IMR-90 (cell line): ENCODE measurements around the gene TIGD7. TPM values are rescaled to one million over a fixed set of nuclear protein-coding genes. Genes with fewer than 3 reads are reported as not detected.

Experiments used
- ATAC-seq: fragments of 200-7000 bp; cut with Tn5 transposase; 2 replicates; pipeline ENCODE4 v1.9.1; 2020; ENCODE audit warnings: low read depth, mild to moderate bottlenecking, moderate library complexity
- BruUV-seq: library from RNA; stranded (reverse); fragments of 400-500 nt; replicated peaks from 2 replicates; lab custom pipeline; 2021; lab: Mats Ljungman, UMichigan
- CTCF ChIA-PET: fragments of 300-600 bp; formaldehyde crosslinking; extraction: SDS; loops from one replicate; lab custom pipeline; 2021; ENCODE audit warnings: antibody characterized with exemption; lab: Yijun Ruan, JAX
- POLR2A ChIA-PET: fragments of 300-600 bp; sonication (Branson Sonifier 250); formaldehyde crosslinking; loops from one replicate; lab custom pipeline; 2022; ENCODE audit warnings: antibody characterized with exemption; ENCODE audit not compliant: unreplicated experiment; lab: Charles Lee
- DNase-seq: peaks from one replicate; pipeline ENCODE4 v3.0.0; 2013
- H2AFZ ChIP-seq: replicated peaks from 2 replicates; pipeline ENCODE3; 2013; ENCODE audit warnings: low read length, mild to moderate bottlenecking; ENCODE audit not compliant: poor library complexity
- H2AK5ac ChIP-seq: 2 replicates; pipeline ENCODE4 v1.6.1; 2013; ENCODE audit warnings: low read depth, low read length, inconsistent platforms
- H2AK9ac ChIP-seq: replicated peaks from 2 replicates; pipeline ENCODE3; 2013; ENCODE audit warnings: mild to moderate bottlenecking, low read depth, low read length, moderate library complexity; ENCODE audit not compliant: poor library complexity
- H2BK120ac ChIP-seq: 2 replicates; pipeline ENCODE4 v1.6.1; 2013; ENCODE audit warnings: low read depth, low read length, inconsistent platforms
- H2BK15ac ChIP-seq: 3 replicates; pipeline ENCODE4 v1.6.1; 2013; ENCODE audit warnings: low read depth, low read length, inconsistent platforms
- H2BK20ac ChIP-seq: 2 replicates; pipeline ENCODE4 v1.6.1; 2013; ENCODE audit warnings: low read depth, mild to moderate bottlenecking, inconsistent platforms, low read length, moderate library complexity
- H2BK5ac ChIP-seq: 2 replicates; pipeline ENCODE4 v1.6.1; 2013; ENCODE audit warnings: mild to moderate bottlenecking, low read depth, low read length, inconsistent platforms; ENCODE audit not compliant: poor library complexity, severe bottlenecking
- H3K14ac ChIP-seq: replicated peaks from 2 replicates; pipeline ENCODE4 v1.6.1; 2013; ENCODE audit warnings: low read depth, low read length, inconsistent platforms
- H3K18ac ChIP-seq: 2 replicates; pipeline ENCODE4 v1.6.1; 2013; ENCODE audit warnings: low read depth, low read length, control low read depth
- H3K23ac ChIP-seq: 2 replicates; pipeline ENCODE4 v1.6.1; 2013; ENCODE audit warnings: low read depth, low read length, inconsistent platforms
- H3K27ac ChIP-seq: 2 replicates; pipeline ENCODE4 v1.5.1; 2013; ENCODE audit warnings: mild to moderate bottlenecking, control low read depth, low read length; ENCODE audit not compliant: insufficient read depth
- H3K27me3 ChIP-seq: 2 replicates; pipeline ENCODE4 v1.6.1; 2013; ENCODE audit warnings: low read length; ENCODE audit not compliant: control insufficient read depth, insufficient read depth
- H3K36me3 ChIP-seq: 2 replicates; pipeline ENCODE4 v1.6.1; 2013; ENCODE audit warnings: low read length, mixed read lengths; ENCODE audit not compliant: control insufficient read depth, insufficient read depth
- H3K4ac ChIP-seq: 2 replicates; pipeline ENCODE4 v1.6.1; 2013; ENCODE audit warnings: low read depth, low read length, inconsistent platforms
- H3K4me1 ChIP-seq: 2 replicates; pipeline ENCODE4 v1.6.1; 2013; ENCODE audit warnings: low read length, mixed read lengths; ENCODE audit not compliant: control insufficient read depth, insufficient read depth
- H3K4me2 ChIP-seq: 2 replicates; pipeline ENCODE4 v1.6.1; 2013; ENCODE audit warnings: low read depth, mild to moderate bottlenecking, control low read depth, low read length, moderate library complexity
- H3K4me3 ChIP-seq: 2 replicates; pipeline ENCODE4 v1.5.1; 2013; ENCODE audit warnings: low read depth, mild to moderate bottlenecking, control low read depth, low read length, moderate library complexity; ENCODE audit not compliant: insufficient read depth
- H3K56ac ChIP-seq: 2 replicates; pipeline ENCODE4 v1.6.1; 2013; ENCODE audit warnings: low read length, inconsistent platforms; ENCODE audit not compliant: insufficient read depth; ENCODE audit errors: extremely low read depth
- H3K79me1 ChIP-seq, 2 experiments: 2 replicates each; pipeline ENCODE4 v1.6.1; 2013; ENCODE audit warnings: low read length in 2 of 2, inconsistent platforms in 1 of 2, low read depth in 1 of 2
- H3K9ac ChIP-seq: 2 replicates; pipeline ENCODE4 v1.6.1; 2013; ENCODE audit warnings: low read depth, low read length, control low read depth
- H3K9me1 ChIP-seq: 2 replicates; pipeline ENCODE4 v1.6.1; 2013; ENCODE audit warnings: low read length, inconsistent platforms; ENCODE audit not compliant: insufficient read depth
- H3K9me3 ChIP-seq: 2 replicates; pipeline ENCODE4 v1.6.1; 2013; ENCODE audit warnings: low read length; ENCODE audit not compliant: control insufficient read depth, insufficient read depth
- H4K20me1 ChIP-seq: 2 replicates; pipeline ENCODE4 v1.6.1; 2013; ENCODE audit warnings: low read length, inconsistent platforms; ENCODE audit not compliant: insufficient read depth
- H4K5ac ChIP-seq: 2 replicates; pipeline ENCODE4 v1.6.1; 2013; ENCODE audit warnings: mild to moderate bottlenecking, low read depth, low read length, control low read depth
- H4K8ac ChIP-seq, 2 experiments: 2 replicates each; pipeline ENCODE4 v1.6.1; 2013; ENCODE audit warnings: low read depth in 2 of 2, low read length in 2 of 2, control low read depth in 1 of 2, inconsistent platforms in 1 of 2
- H4K91ac ChIP-seq: 2 replicates; pipeline ENCODE4 v1.6.1; 2013; ENCODE audit warnings: low read depth, low read length, inconsistent platforms; ENCODE audit not compliant: insufficient read depth
- BHLHE40 ChIP-seq: fragments of 150-350 bp; IDR thresholded peaks from 2 replicates; pipeline ENCODE4 v1.6.1; 2016; ENCODE audit warnings: mild to moderate bottlenecking, low read depth, low read length
- CEBPB ChIP-seq: IDR thresholded peaks from 2 replicates; pipeline ENCODE4 v1.6.1; 2012; ENCODE audit warnings: low read depth, low read length, improper control_type of control experiment
- CHD1 ChIP-seq: IDR thresholded peaks from 2 replicates; pipeline ENCODE4 v1.6.1; 2012; ENCODE audit warnings: low read depth, low read length, improper control_type of control experiment
- FOS ChIP-seq: fragments of 150-350 bp; IDR thresholded peaks from 2 replicates; pipeline ENCODE4 v1.6.1; 2016; ENCODE audit warnings: low read depth, low read length
- MAFK ChIP-seq: IDR thresholded peaks from 2 replicates; pipeline ENCODE4 v1.6.1; 2012; ENCODE audit warnings: low read depth, low read length, improper control_type of control experiment
- MAZ ChIP-seq: IDR thresholded peaks from 2 replicates; pipeline ENCODE4 v1.6.1; 2012; ENCODE audit warnings: low read depth, mild to moderate bottlenecking, low read length, improper control_type of control experiment, moderate library complexity, borderline replicate concordance
- MXI1 ChIP-seq: IDR thresholded peaks from 2 replicates; pipeline ENCODE4 v1.6.1; 2012; ENCODE audit warnings: low read depth, mild to moderate bottlenecking, low read length, moderate library complexity, borderline replicate concordance
- NFE2L2 ChIP-seq: fragments of 150-350 bp; IDR thresholded peaks from 2 replicates; pipeline ENCODE4 v1.6.1; 2016; ENCODE audit warnings: low read depth, mild to moderate bottlenecking, low read length
- POLR2A ChIP-seq: IDR thresholded peaks from 2 replicates; pipeline ENCODE4 v1.6.1; 2012; ENCODE audit warnings: mild to moderate bottlenecking, low read depth, low read length
- RAD21 ChIP-seq: IDR thresholded peaks from 2 replicates; pipeline ENCODE4 v1.6.1; 2012; ENCODE audit warnings: low read length, improper control_type of control experiment
- RCOR1 ChIP-seq: IDR thresholded peaks from 2 replicates; pipeline ENCODE4 v1.6.1; 2012; ENCODE audit warnings: mild to moderate bottlenecking, low read length, improper control_type of control experiment; ENCODE audit not compliant: insufficient replicate concordance
- RFX5 ChIP-seq: IDR thresholded peaks from 2 replicates; pipeline ENCODE4 v1.8.0; 2012; ENCODE audit warnings: low read depth, mild to moderate bottlenecking, low read length, moderate library complexity
- SMC3 ChIP-seq: fragments of 150-350 bp; IDR thresholded peaks from 2 replicates; pipeline ENCODE4 v1.6.1; 2016; ENCODE audit warnings: low read depth, mild to moderate bottlenecking, antibody characterized with exemption, low read length, moderate library complexity
- WGBS, 2 experiments: methylation state at CpG; one replicate each; pipeline versions ENCODE4 v1.1.5 to v1.1.7; 2013; ENCODE audit warnings: missing lambda C conversion rate in 2 of 2; ENCODE audit not compliant: insufficient read length in 1 of 2; ENCODE audit errors: extremely low coverage in 2 of 2; 5-methylcytosine and 5-hydroxymethylcytosine counted together
- dilution Hi-C: fragments of 300-500 bp; cut with HindIII; formaldehyde crosslinking; loops from one replicate; pipeline ENCODE4 v1.14.3; 2018; ENCODE audit warnings: low sequenced_read_pairs; ENCODE audit not compliant: unreplicated experiment
- in situ Hi-C: fragments of 300-500 bp; cut with MboI; formaldehyde crosslinking; loops from 3 replicates; pipeline ENCODE4 v1.14.3; 2019; ENCODE audit warnings: low sequenced_read_pairs, inconsistent platforms, mixed read lengths
- intact Hi-C: fragments of 100-400 bp; cut with micrococcal nuclease; formaldehyde crosslinking; loops from 2 replicates; pipeline ENCODE4 v1.10.0; 2022
- polyA plus RNA-seq, 3 experiments: library from polyadenylated mRNA; depleted of rRNA; stranded (reverse); fragments of >200 nt; gene quantifications; 2 replicates each; pipeline ENCODE4 v1.2.3, GENCODE V29; 2012; ENCODE audit warnings: low replicate concordance in 1 of 3
- total RNA-seq: library from RNA; depleted of rRNA; stranded (reverse); fragments of >200 nt; gene quantifications from 2 replicates; pipeline ENCODE4 v1.2.3, GENCODE V29; 2012
- TF ChIP-seq, protein P1 (sequence below): fragments of 150-350 bp; IDR thresholded peaks from 2 replicates; pipeline ENCODE4 v1.6.1; 2017; ENCODE audit warnings: mild to moderate bottlenecking, antibody characterized with exemption, low read length, low read depth
- TF ChIP-seq, protein P2 (sequence below): conservative IDR thresholded peaks from 2 replicates; pipeline ENCODE4 v1.5.1; 2012; ENCODE audit warnings: mild to moderate bottlenecking, low read depth, low read length, improper control_type of control experiment
- TF ChIP-seq, protein P3 (sequence below): fragments of 150-350 bp; IDR thresholded peaks from 2 replicates; pipeline ENCODE4 v1.6.1; 2016; ENCODE audit warnings: low read depth, mild to moderate bottlenecking, low read length, moderate library complexity, borderline replicate concordance

The TIGD7 gene
- total and polyA plus RNA-seq, 2 of the 4 experiments (the other 2 are of a cell fraction): 2.5 to 2.7 TPM

DNA sequence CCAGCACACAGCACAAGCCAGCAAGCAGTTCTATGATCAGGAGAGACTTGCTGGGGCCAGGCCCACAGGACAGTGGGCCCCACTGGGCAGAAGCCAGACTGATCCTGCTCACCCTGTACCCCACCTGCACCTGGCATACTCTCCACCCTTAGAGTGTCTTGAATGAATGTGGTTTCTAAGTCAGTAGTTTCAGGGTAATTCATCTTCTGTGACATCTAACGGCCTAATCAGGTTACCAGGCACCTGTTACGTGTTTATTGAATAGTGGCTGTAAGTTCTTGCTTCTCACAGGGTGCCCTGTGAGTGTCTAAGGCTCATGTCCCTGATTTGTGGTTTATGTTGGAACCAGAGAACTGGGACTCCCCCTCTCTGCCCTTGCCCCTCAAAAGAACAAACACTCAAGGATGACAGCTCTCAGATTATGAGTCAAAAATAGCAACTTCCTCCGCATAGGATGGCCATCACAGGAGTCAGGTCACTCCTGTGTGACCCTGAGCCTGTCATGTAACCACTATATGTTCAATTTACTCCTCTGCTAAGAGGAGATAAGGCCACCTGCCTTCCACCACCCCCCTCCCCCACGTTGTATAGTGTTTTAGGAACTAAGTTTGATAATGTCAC is 43.4 kb upstream of the TIGD7 start:
- DNase-seq (no peak), ATAC-seq (no peak)
- H3K9me1 ChIP-seq: no peaks in the 10 kb centered on the region
- H3K27ac ChIP-seq: no peak overlapping the region
- H3K4me3 ChIP-seq: no peak overlapping the region
- H3K9ac ChIP-seq: no peak overlapping the region
- no peaks in the 10 kb centered on the region for H3K36me3 ChIP-seq
- H4K91ac ChIP-seq: no peak overlapping the region
- no peak overlapping the region for H3K4me2 ChIP-seq
- intact Hi-C loops: no loop called here
- no peak overlapping the region for H3K14ac ChIP-seq
- no TSS peak for BruUV-seq
- TF ChIP-seq FOS: no peak
- no peak for TF ChIP-seq MXI1
- no peak for TF ChIP-seq RAD21
- TF ChIP-seq CHD1: no peak
- no peak for TF ChIP-seq MAZ
- TF ChIP-seq SMC3: no peak
- TF ChIP-seq NFE2L2: no peak
- no peak for TF ChIP-seq BHLHE40
- no peak for TF ChIP-seq MAFK
- TF ChIP-seq RCOR1: no peak
- no peak for TF ChIP-seq POLR2A
- TF ChIP-seq RFX5: no peak
- TF ChIP-seq, protein P1, sequence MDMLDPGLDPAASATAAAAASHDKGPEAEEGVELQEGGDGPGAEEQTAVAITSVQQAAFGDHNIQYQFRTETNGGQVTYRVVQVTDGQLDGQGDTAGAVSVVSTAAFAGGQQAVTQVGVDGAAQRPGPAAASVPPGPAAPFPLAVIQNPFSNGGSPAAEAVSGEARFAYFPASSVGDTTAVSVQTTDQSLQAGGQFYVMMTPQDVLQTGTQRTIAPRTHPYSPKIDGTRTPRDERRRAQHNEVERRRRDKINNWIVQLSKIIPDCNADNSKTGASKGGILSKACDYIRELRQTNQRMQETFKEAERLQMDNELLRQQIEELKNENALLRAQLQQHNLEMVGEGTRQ: no peak
- TF ChIP-seq, protein P2, sequence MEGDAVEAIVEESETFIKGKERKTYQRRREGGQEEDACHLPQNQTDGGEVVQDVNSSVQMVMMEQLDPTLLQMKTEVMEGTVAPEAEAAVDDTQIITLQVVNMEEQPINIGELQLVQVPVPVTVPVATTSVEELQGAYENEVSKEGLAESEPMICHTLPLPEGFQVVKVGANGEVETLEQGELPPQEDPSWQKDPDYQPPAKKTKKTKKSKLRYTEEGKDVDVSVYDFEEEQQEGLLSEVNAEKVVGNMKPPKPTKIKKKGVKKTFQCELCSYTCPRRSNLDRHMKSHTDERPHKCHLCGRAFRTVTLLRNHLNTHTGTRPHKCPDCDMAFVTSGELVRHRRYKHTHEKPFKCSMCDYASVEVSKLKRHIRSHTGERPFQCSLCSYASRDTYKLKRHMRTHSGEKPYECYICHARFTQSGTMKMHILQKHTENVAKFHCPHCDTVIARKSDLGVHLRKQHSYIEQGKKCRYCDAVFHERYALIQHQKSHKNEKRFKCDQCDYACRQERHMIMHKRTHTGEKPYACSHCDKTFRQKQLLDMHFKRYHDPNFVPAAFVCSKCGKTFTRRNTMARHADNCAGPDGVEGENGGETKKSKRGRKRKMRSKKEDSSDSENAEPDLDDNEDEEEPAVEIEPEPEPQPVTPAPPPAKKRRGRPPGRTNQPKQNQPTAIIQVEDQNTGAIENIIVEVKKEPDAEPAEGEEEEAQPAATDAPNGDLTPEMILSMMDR: no peak
- TF ChIP-seq CEBPB: no peak
- TF ChIP-seq, protein P3, sequence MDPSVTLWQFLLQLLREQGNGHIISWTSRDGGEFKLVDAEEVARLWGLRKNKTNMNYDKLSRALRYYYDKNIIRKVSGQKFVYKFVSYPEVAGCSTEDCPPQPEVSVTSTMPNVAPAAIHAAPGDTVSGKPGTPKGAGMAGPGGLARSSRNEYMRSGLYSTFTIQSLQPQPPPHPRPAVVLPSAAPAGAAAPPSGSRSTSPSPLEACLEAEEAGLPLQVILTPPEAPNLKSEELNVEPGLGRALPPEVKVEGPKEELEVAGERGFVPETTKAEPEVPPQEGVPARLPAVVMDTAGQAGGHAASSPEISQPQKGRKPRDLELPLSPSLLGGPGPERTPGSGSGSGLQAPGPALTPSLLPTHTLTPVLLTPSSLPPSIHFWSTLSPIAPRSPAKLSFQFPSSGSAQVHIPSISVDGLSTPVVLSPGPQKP: no peak
- no peak overlapping the region for H4K8ac ChIP-seq
- no peak overlapping the region for H3K4ac ChIP-seq
- H3K9me3 ChIP-seq: peaks cover 1% of the 10 kb centered on the region; the same call in 1 of the 2 replicates
- in situ Hi-C loops: no loop called here
- H2BK15ac ChIP-seq: no peak overlapping the region
- H3K18ac ChIP-seq: no peak overlapping the region
- H3K56ac ChIP-seq: no peak overlapping the region
- no peaks in the 10 kb centered on the region for H4K20me1 ChIP-seq
- no peak overlapping the region for H2AK5ac ChIP-seq
- POLR2A ChIA-PET: no interaction called here
- H2BK5ac ChIP-seq: no peak overlapping the region
- H3K4me1 ChIP-seq: no peaks in the 10 kb centered on the region
- no CpG with 5 or more reads among the region's 4 CpGs for WGBS, 2 experiments
- no peak overlapping the region for H2AFZ ChIP-seq
- H2AK9ac ChIP-seq: no peak overlapping the region
- no peak overlapping the region for H4K5ac ChIP-seq
- dilution Hi-C loops: no loop called here
- H3K23ac ChIP-seq: no peak overlapping the region
- no peak overlapping the region for H2BK120ac ChIP-seq
- H2BK20ac ChIP-seq: no peak overlapping the region
- no peaks in the 10 kb centered on the region for H3K79me1 ChIP-seq
- CTCF ChIA-PET: no interaction called here
- no peaks in the 10 kb centered on the region; the same call in 1 of the 2 replicates for H3K27me3 ChIP-seq
